OCI-LY1 (cell line): ENCODE data around the gene MGST2.

ENCODE experiments used
- CTCF ChIP-seq: fragments of 200-600 bp; sonication (generic), shearing (Covaris generic); IDR thresholded peaks from 2 replicates; pipeline ENCODE4 v1.5.1; 2017; ENCODE audit warnings: mild to moderate bottlenecking, antibody characterized with exemption, low read length, moderate library complexity, mixed read lengths
- EZH2 ChIP-seq: fragments of 200-600 bp; sonication (generic), shearing (Covaris generic); IDR thresholded peaks from 2 replicates; pipeline ENCODE4 v1.8.0; 2017; ENCODE audit warnings: borderline replicate concordance, mixed run types, mild to moderate bottlenecking, antibody characterized with exemption, low read length, moderate library complexity, mixed read lengths

GRCh38 chr4:139710073-139710472 is 44.5 kb downstream of the MGST2 start:
- TF ChIP-seq CTCF (no peak), EZH2 (no peak)
